COLO829 (cell line): ENCODE results near the gene RPS6KA2.

ENCODE experiments used
- DNase-seq: peaks from one replicate; pipeline ENCODE4 v3.0.0; 2012; ENCODE audit warnings: low spot score

RPS6KA2 gene

GRCh38 chr6:166615059-166615770, 11.8 kb downstream of the RPS6KA2 start:
- DNase-seq, result no peak

GRCh38 chr6:166614589-166614988, 12.5 kb downstream of the RPS6KA2 start:
- DNase-seq, result no peak

GRCh38 chr6:166614171-166614583, 12.9 kb downstream of the RPS6KA2 start:
- DNase-seq, result no peak

GRCh38 chr6:166613027-166613426, 14.0 kb downstream of the RPS6KA2 start:
- no peak for DNase-seq

GRCh38 chr6:166612471-166612881, 14.6 kb downstream of the RPS6KA2 start:
- DNase-seq, result no peak

GRCh38 chr6:166611631-166612030, 15.4 kb downstream of the RPS6KA2 start:
- no peak for DNase-seq

- no peak for DNase-seq
Measured at GRCh38 chr6:166610069-166610468, 17.0 kb downstream of the RPS6KA2 start.

GRCh38 chr6:166608774-166609173, 18.3 kb downstream of the RPS6KA2 start:
- DNase-seq, result no peak

- no peak for DNase-seq
Measured at GRCh38 chr6:166605752-166606151, 21.3 kb downstream of the RPS6KA2 start.

- no peak for DNase-seq
Measured at GRCh38 chr6:166604911-166605310, 22.1 kb downstream of the RPS6KA2 start.

GRCh38 chr6:166604328-166604727, 22.7 kb downstream of the RPS6KA2 start:
- DNase-seq, result no peak

- no peak for DNase-seq
Measured at GRCh38 chr6:166603043-166603690, 23.9 kb downstream of the RPS6KA2 start.

GRCh38 chr6:166601956-166602355, 25.1 kb downstream of the RPS6KA2 start:
- no peak for DNase-seq

GRCh38 chr6:166600931-166601330, 26.1 kb downstream of the RPS6KA2 start:
- DNase-seq, result no peak

- no peak for DNase-seq
Measured at GRCh38 chr6:166599205-166599604, 27.8 kb downstream of the RPS6KA2 start.

GRCh38 chr6:166598441-166599138, 28.5 kb downstream of the RPS6KA2 start:
- DNase-seq, result peak; percentile 70

GRCh38 chr6:166597711-166598440, 29.2 kb downstream of the RPS6KA2 start:
- DNase-seq, result no peak

- no peak for DNase-seq
Measured at GRCh38 chr6:166596776-166597507, 30.1 kb downstream of the RPS6KA2 start.

GRCh38 chr6:166595949-166596348, 31.1 kb downstream of the RPS6KA2 start:
- DNase-seq, result no peak

GRCh38 chr6:166595061-166595780, 31.8 kb downstream of the RPS6KA2 start:
- no peak for DNase-seq

- DNase-seq, result no peak
Measured at GRCh38 chr6:166592821-166593220, 34.2 kb downstream of the RPS6KA2 start.
